NB4 (cell line): ENCODE measurements around the gene STYXL1.

Experiments
- MYC ChIP-seq: IDR thresholded peaks from 2 replicates; pipeline ENCODE4 v1.6.1; 2011; ENCODE audit warnings: low read depth, low read length
- POLR2A ChIP-seq: IDR thresholded peaks from 2 replicates; pipeline ENCODE4 v1.6.1; 2011; ENCODE audit warnings: mild to moderate bottlenecking; ENCODE audit not compliant: insufficient read length; ENCODE audit errors: extremely low read depth
- TF ChIP-seq, protein P1 (sequence below): IDR thresholded peaks from one replicate; pipeline ENCODE4 v1.5.1; 2012; ENCODE audit warnings: low read depth, low read length
- TF ChIP-seq, protein P2 (sequence below): IDR thresholded peaks from 2 replicates; pipeline ENCODE4 v1.6.1; 2011; ENCODE audit warnings: low read depth, low read length

DNA sequence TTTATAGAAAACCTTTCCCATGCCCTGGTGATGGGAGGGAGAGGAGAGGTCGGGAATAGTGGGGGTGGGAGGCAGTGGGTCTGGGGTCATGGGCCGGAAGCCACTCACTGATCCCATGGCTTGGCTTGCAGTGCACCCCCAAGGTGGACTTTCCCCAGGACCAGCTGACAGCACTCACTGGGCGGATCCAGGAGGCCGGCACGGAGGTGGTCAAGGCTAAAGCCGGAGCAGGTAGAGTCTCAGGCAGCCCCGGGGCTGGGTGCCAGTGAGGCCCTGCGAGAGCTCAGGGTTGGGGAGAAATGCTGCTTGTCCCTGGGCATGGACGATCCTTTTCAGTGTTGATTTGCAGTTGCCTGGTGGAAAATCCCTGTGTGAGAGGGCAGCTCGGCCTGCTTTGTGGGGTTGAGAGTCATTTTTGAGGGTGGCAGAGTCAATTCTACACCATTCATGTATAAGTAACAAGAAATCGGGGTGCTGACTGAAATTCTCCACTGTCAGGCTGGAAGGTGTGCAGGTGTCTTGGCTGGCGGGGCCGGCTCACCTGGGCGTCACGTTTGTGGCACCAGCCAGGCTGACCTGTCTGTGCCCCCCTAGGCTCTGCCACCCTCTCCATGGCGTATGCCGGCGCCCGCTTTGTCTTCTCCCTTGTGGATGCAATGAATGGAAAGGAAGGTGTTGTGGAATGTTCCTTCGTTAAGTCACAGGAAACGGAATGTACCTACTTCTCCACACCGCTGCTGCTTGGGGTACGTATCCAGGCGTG lies 16.6 kb upstream of the STYXL1 start:
- TF ChIP-seq, protein P1, sequence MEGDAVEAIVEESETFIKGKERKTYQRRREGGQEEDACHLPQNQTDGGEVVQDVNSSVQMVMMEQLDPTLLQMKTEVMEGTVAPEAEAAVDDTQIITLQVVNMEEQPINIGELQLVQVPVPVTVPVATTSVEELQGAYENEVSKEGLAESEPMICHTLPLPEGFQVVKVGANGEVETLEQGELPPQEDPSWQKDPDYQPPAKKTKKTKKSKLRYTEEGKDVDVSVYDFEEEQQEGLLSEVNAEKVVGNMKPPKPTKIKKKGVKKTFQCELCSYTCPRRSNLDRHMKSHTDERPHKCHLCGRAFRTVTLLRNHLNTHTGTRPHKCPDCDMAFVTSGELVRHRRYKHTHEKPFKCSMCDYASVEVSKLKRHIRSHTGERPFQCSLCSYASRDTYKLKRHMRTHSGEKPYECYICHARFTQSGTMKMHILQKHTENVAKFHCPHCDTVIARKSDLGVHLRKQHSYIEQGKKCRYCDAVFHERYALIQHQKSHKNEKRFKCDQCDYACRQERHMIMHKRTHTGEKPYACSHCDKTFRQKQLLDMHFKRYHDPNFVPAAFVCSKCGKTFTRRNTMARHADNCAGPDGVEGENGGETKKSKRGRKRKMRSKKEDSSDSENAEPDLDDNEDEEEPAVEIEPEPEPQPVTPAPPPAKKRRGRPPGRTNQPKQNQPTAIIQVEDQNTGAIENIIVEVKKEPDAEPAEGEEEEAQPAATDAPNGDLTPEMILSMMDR = no peak
- TF ChIP-seq POLR2A = no peak
- TF ChIP-seq, protein P2, sequence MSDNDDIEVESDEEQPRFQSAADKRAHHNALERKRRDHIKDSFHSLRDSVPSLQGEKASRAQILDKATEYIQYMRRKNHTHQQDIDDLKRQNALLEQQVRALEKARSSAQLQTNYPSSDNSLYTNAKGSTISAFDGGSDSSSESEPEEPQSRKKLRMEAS = no peak
- TF ChIP-seq MYC = no peak
